GM19025 (cell line): ENCODE data around the gene TRERF1.

ENCODE experiments used
- ATAC-seq: cut with Tn5 transposase; IDR thresholded peaks from one replicate; pipeline ENCODE4 v1.9.1; 2021; ENCODE audit warnings: mild to moderate bottlenecking, low read depth, moderate library complexity; ENCODE audit not compliant: unreplicated experiment

The TRERF1 gene

DNA sequence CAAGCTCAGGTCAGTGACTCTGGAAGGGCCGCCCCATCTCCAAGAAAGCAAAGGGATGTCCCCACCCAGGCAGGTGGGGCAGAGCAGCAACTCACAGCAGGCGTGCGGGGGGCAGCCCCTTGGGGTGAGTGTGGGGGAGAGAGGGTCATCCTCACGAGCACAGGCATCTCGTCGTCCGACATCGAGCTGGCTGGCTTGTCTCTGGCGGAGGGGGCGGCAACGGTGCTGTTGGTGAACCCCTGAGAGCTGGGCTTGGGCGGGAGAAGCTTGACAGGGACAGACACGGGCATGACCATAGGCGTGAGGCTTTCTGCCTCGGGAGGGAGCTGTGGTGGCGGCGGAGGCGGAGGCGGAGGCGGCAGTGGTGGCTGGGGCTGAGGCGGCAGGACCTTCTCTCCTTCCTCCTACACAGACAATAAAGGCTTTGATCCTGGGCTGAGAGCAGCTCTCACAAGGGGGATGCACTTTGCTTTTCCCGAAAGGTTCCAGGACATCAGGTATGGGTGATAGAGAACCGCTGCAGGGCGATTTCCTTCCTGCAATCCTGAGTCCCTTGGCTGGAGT, 188.5 kb downstream of the TRERF1 start:
- ATAC-seq = no peak

DNA sequence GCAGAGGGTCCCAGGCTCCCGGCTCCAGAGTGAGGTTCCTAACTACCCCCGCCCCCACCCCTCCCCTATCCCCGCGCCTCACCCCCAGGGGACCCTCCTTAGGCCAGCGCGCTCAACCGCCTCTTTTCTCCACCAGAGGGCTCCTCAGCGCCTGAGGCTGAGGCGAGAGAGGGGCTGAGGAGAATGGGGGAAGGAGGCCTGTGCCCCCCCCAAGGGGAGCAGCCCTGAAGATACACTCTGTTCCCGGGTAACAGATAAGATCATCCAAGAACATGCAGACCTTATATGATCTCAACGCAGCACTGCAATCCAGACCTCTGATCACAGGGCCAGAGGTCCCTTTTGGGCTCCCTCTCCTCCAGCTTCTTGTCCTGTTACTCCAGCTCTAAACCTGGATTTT, 190.8 kb downstream of the TRERF1 start:
- ATAC-seq = no peak

DNA sequence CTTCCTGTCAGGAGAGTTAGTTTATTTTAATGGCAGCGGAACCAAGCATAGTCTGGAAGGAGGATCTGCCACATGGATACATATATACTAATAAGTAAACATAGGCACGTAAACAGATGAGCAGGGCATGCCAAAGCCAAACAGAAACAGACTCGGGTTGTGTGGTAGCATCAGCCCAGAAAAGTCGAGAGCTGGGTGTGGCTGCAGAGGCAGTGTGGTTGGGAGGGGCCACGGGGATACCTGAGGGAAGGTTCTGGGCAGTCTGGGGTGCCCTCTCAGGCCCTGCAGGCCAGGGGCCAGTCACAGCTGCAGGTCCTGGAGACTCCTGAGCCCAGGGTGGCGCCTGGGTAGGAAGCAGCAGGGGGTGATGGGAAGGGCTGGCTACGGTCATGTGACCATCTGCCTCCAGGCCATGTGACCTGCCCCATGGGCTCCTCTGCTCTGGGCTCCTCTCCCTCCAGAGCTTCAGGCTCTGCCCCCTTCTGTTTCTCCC, 191.3 kb downstream of the TRERF1 start:
- no peak for ATAC-seq

DNA sequence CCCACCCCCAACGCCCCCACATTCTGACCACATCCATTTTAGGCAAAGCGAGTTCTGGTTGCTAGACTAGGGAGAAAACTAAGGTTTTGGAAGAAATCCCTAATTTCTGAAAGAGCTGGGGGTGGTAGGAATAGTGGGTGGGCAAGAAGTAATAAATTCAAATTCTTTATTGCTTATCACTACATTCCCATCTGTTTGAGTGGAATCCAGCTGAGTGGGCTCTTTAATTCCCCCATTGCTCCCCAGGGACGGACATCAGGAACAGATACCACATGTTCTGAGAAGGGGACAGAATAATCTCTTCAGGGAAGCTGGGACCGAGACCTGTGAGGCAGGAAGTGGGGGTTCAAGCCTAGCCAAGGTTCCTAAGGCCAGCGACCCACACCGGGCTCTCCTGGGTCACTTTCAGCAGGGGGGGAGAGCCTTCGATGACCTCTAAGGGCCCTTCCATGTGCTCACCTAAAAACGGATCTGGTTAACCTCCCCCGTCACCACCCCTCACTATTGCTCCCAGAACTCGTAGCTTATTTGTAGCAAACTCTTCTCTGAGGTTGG, 191.8 kb downstream of the TRERF1 start:
- no peak for ATAC-seq

DNA sequence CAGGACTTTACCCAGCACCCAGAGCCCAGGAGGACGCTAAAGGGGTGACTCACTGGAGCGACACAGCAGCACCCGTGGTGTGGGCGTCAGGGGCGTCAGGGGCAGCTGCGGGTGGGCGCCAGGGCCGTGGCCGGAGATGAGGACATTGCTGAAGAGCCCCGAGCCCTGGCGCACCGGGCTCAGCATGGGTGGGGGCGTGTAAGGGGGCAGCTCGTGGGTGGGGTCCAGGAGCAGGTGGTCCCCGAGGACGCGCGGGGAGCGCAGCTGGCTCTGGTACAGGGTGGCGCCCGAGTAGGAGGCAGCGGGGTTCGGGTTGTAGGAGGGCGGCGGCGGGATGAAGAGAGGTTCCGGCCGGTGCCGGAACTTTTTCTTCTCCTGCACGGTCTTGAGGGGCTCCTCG, 192.4 kb downstream of the TRERF1 start:
- no peak for ATAC-seq

DNA sequence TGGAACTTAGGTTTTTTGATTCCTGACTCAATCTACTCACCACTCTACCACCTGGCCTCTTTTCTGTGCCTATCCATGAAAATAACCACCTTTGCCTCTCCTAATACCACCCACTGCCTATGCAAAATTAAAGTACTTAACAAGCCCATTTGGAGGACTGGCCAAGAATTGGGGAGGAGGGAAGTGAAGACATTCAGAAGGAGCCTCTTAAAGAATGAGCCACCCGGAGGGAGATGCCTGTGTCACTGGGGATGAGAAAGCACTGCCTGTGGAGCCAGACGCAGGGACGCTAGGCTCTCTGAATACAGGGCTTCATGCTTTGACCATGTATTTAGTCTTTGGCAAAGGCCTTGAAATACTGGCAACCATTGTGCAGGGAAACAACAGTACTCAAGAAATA, 194.1 kb downstream of the TRERF1 start:
- no peak for ATAC-seq

DNA sequence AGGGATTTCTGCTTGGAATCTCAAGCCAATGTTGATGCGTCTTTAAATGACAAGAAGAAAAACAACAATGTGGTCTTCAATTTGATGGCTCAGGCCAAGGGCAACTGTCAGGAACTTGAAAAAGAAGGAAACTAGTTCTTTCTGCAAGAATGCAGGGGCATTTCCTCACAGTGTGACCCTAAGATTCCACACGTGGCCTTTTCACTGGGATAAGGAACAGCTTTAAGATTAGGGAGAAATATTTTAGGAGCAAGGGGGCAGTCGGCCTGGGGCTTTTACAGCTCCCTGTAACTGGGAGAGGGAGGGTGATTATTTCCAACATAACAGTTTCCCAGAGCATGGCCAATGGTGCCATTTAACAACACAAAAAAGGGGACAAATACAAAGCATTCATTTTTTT, 194.7 kb downstream of the TRERF1 start:
- no peak for ATAC-seq

DNA sequence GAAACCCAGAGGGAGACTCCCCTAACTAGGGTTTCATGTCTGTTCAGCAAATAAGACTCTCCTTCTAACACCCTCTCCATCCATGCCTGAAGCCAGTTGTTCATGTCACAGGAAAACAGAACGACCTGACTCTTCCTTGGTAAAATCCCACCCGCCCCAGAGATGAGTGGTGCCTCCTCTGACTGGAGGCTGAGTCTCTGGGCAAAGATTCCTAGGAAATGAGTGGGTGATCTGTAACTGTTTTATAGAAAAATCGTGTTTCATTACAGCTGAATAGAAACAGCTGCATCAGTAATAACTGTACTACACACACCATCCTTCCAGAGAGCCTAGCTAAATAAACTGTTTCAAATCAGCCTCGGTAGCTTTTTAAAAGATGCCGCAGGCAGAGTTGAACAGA, 196.7 kb downstream of the TRERF1 start:
- ATAC-seq = no peak

DNA sequence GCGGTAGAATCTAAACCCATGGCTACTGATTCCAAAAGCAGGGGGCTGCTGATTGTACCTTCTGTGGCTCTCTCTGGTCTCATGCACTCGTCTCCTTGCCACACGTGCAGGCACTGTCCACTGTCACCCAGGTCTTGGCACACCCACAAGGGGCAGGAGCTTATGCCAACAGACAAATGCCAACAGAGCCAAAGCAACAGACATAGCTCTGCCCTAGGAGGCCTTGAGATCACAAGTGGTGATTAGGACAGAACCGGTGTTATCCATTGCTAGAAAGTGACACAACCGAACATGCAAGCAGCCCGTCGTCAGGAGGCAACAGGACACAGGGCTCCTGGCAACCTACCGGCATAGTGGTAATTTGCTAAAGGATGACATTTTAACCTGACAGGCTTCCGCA, 197.2 kb downstream of the TRERF1 start:
- ATAC-seq = no peak

DNA sequence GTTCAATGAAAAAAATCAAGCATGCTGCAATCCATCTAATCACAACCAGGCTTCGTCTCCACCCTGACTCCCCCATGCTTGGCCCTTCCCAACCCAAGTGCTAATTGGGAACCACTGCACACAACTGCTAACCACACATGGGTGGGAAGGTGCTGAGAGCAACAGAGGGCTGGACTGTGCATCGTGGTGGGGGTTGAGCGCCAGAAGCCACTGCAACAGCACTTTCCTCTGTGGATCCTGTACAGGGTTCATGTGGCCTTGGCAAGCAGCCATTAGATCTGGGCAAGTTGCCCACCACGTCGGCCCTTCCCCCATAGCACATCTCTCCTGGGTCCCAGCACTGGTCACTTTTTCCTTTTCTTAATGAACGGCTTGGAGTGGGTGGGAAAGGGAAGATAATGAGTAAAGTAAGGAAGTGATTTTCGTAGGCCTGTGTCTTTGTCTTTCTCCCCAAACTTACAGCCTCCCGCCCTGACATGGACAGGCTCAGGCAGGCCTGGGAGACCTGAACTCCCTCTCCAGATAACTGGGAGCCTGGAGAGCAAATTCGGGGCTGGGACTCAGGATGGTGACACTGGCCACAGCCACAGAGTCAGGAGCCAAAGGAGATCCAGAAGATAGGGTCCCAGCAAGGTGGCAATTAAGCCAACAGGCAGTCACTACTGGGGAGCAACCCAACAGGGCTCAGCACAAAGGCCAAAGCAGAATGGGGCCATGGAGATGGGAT, 199.7 kb downstream of the TRERF1 start:
- no peak for ATAC-seq

DNA sequence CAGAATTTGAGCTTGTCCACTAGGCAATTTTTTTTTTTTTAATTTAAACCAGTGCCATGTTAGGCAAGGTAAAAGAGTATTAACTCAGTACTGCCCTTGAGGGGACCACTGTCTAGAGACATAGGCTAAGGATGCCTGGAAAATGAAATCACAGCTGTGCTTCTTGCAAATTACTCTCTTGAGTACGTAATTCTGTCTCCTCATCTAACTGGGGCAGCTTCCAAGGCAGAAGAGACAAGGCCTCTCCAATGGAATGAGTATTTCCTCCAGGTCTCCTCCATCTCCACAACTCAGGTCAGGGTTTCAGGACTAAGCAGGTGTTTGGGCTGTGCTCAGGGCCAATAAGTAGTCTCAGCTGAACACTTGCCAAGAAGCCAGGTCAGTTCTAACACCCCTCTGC, 200.2 kb downstream of the TRERF1 start:
- no peak for ATAC-seq

DNA sequence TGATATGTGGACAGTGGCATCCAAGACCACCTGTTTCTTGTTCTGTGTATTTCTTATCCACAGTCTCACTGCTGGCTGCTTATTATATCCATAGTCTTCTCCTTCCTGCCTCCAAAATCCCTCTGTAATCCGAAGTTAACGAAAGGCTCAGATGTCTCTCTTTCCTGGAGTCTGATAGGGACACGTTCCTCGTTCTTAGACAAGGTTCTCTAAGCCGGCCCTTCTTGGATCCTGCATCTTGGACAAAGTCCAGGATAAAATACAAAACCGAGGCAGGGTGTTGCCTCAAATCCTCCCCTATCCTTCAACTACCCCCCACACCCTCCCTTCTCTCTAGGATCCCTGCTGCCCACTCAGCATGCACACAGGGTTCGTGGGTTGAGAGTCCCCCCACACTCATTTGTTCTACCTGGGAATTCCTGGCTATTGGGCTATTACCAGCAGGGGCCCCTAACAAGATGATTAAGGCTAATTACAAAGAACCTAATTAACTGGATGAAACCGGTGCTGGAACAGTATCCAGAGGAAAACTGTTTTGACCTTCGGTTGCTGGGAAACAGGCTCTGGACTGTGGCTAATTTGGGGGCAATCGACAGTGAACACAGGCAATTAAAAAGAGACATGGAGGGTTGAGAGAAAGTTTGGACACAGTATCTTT, 201.3 kb downstream of the TRERF1 start:
- ATAC-seq = no peak

DNA sequence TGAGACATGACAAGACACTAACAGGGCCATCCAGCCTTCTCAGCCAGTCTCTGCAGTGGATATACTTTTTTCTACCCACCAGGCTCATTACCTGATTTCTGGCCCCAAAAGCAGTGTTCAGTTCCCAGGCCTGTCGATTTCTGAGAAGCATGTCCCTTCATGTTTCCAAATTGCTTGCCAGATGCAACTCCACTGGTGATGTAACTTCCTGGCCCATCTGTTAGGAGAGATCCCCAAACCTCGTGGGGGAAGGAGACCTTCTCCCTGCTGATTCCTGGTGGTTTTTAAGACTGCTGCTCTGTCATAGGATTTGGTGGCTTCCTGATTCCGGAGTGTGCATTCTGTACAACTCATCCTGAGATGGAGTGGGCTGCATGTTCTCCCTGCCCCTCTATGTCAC, 202.4 kb downstream of the TRERF1 start:
- no peak for ATAC-seq

DNA sequence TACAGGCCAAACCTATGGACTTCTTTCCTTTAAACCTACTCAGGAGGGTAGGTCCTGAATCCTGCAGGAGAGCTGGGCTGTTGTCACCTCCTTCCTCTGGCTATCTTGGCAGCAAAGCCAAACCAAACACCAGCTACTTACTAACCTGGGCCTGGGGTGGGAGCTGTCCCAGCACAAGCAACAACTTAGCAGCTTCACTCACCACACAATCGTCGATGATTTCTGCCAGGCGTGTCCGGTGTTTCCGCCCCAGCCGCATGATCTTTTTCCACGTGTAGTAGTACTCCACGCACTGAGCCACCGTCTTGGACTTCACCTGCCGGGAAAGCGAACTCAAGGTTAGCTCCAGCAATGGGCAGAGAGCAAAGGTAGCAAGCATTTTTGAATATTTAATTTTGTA, 208.7 kb downstream of the TRERF1 start:
- no peak for ATAC-seq

DNA sequence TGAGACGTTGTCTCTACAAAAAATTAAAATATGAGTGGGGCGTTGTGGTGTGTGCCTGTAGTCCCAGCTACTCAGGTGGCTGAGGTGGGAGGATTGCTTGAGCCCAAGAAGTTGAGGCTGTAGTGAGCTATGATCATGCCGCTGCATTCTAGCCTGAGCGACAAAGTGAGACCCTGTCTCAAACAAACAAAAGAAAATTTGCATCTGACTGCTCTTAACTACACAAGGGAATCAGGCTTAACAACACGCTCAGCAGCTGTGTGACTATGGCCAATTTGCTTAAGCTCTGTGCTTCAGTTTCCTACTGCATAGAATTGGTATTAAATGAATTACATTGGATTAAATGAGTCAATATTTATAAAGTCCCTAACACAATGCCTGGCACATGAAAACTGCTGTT, 209.8 kb downstream of the TRERF1 start:
- no peak for ATAC-seq

DNA sequence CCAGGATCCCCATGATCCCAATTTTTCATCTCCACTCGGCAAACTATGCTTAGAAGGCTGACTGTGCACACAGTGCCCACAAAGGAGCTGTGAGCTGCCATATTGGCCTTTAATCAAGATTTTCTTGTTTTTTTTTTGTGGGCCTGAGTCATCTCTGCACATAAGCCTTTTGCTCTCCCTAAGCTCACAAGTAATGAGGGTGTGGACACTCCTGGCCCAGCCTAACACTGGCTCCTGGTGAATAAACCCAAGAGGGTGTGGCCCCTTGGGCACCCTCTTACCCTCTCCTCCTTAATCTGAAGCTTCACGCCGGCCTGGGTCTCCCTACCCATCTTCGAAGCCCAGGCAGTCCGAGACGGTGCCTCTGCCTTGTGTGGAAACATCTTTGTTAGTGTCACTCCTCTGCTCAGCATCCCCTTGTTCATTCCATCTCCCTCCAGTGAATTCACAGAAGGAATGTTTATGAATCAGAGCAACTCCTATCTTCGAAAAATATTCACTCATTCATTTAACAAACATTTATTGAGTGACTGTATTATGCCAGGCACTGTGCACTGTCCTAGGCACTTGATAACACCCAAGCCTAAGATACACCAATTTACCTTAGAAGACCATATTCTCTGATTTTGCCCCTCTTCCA, 211.9 kb downstream of the TRERF1 start:
- ATAC-seq = no peak

DNA sequence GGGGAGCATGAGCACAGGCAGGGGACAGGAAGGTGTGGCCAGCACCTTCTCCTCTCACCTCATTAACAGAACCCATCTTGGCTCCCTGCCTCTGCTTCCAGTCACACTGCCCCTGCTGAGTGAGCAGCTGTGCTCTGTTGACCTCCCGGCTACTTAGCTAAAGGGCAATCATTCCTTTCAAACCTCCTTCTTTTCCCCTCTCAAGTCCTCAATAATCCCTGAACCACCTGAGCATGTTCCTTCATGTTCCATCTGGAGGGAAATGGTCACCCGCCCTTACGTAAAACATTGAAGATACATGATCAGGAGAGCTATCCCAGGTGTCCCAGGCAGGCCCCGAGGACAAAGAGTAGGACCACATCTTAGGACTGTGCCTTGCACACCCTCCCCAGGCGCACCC, 212.4 kb downstream of the TRERF1 start:
- no peak for ATAC-seq

DNA sequence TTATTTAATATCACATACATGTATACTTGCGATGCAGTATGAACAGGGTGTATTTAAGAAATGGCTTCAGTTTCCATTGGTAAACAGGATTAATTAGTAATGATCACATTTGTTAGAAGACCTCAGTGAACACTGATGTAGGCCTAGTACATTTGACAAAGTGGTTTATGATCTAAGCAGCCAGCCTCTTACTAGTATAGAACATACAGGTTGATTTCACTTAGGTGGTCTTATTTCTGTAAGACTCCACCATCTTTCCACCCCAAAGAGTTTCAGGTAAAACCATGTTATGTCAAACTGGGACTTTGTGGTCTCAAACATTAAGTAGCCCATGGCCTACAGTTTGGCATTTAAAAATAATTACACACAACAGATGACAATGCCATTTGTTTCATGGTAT, 213.9 kb downstream of the TRERF1 start:
- ATAC-seq = no peak

DNA sequence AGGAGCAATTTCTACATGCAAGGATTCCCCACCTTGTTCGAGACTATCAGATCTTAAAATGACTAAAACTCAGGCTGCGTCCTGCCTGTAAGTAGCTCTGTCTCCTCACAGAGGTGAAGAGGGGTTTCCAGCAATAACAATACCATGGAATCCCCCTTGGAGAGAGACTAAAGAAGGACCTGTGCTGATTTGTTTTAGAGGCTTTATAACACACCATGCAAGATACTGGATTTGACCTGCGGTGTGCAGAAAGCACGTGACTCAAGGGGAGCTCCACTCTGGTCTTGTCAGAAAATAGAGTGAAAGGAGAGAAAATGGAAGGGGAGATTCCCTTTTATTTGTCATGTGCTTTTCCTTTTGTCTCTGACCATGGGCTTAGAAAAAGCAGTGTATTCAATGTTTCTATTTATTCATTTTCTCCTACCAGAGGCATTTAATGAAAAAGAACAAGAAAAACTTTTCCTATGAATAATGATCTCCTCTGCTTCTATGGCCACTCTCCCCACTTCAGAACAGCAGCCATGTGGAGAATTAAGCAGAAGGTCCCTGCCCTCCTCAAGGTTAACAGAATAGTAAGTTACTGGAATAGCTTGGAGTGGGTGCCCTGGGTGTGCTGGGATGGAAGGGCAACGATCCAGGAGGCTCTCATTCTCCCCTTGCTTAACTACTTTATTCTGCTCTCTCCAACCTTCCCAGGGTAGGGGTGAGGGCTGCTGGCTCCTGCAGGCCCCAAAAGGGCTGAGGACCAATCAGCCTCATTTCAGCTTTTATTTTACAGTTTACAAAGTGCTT, 214.8 kb downstream of the TRERF1 start:
- peak; percentile 63 for ATAC-seq

DNA sequence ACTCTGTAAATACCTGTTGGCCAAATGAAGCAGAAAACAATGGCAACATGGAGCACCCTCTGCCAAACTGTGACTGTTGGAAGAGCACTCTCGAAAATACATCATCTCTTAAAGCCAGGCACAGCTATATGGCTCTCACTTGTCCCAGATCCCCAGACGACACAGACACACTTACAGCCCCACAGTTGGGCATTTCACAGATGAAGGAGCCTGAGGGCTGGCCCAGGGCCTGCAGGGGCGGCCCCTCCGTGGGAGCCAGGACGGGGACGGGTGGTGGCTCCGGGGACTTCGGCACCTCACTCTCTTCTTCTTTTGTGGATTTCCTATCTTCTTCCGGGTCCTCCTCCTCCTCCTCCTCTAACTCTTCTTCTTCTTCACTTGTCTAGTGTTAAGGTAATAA, 215.7 kb downstream of the TRERF1 start:
- ATAC-seq = no peak
